HepG2 (cell line): ENCODE results near the gene RNF13.
"Not testable (repeated sequence)": the region's sequence is repeated elsewhere in the genome, so short reads cannot be mapped to it uniquely, and the experiment has no call there.

ENCODE experiments used
- CTCF ChIP-seq: sonication (generic); formaldehyde crosslinking; IDR thresholded peaks from 2 replicates; pipeline ENCODE4 v1.5.0; 2020; ENCODE audit warnings: mild to moderate bottlenecking, missing genetic modification reagents, moderate library complexity
- ELF3 ChIP-seq: IDR thresholded peaks from 2 replicates; pipeline ENCODE4 v1.6.1; 2016; ENCODE audit warnings: missing genetic modification reagents, missing compliant biosample characterization
- MYC ChIP-seq: sonication (generic); formaldehyde crosslinking; IDR thresholded peaks from 2 replicates; pipeline ENCODE4 v1.9.0; 2021; ENCODE audit warnings: missing genetic modification reagents, borderline replicate concordance
- PHB2 ChIP-seq: fragments of 450-650 bp; IDR thresholded peaks from 2 replicates; pipeline ENCODE4 v1.6.1; 2018; ENCODE audit not compliant: partially characterized antibody
- REST ChIP-seq, 2 experiments: IDR thresholded peaks; 2 replicates each; pipeline ENCODE4 v1.6.1; 2011 to 2012; ENCODE audit warnings: low read length in 2 of 2, borderline replicate concordance in 1 of 2, low read depth in 1 of 2, mild to moderate bottlenecking in 1 of 2, moderate library complexity in 1 of 2
- ZNF589 ChIP-seq: sonication (generic); formaldehyde crosslinking; conservative IDR thresholded peaks from 2 replicates; pipeline ENCODE4 v1.8.0; 2022; ENCODE audit warnings: mild to moderate bottlenecking, moderate library complexity, missing genetic modification reagents

- TF ChIP-seq ELF3 (CRISPR knock-in tag); MYC (CRISPR knock-in tag); CTCF (CRISPR knock-in tag); REST (IDR thresholded peaks at IDR 0.05; ENCODE audit: borderline replicate concordance in 1 of 2, low read depth in 1 of 2, low read length in 2 of 2); ZNF589 (CRISPR knock-in tag); PHB2: not testable (repeated sequence)
These were observed 25.5 kb downstream of the RNF13 start for GRCh38 chr3:149838491-149838890.
